SH-SY5Y (cell line): Measurements from ENCODE around the gene PPP2R5B.

Experiments
- GATA2 ChIP-seq: IDR thresholded peaks from 2 replicates; pipeline ENCODE4 v1.6.1; 2011; ENCODE audit warnings: mild to moderate bottlenecking, low read depth, low read length
- GATA3 ChIP-seq: IDR thresholded peaks from 2 replicates; pipeline ENCODE4 v1.6.1; 2011; ENCODE audit warnings: low read depth, mild to moderate bottlenecking, low read length, moderate library complexity

The PPP2R5B gene

DNA sequence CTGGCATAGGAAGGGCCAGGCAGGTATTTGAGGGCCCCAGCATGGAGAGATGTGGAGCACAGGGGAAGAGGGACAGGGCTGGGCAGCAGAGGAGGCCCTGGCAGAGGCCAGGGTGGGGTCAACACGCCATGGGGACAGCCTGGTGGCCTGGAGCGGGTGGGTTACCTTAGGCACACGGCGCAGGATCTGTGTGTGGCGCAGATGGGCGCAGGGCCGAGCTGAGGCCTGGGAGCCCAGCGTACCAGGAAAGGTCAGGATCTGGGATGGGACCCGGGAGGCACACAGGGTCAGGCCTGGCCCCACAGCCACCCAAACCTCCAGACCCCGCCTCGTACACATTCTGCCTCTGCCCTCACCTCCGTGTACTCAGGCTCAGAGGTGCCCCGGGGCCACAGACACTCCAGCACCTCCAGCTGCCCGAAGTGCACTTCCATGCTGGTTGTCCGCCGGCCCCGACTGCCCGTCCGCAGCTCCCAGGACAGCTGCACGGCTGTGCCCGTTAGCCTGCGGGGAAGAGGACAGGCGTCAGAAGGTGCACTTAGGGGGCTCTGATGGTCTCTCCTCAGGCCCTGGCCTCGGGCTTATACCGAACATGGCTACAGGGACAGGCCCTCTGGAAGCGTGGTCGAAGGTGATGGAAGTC is 13.9 kb upstream of the PPP2R5B start:
- TF ChIP-seq GATA3 = no peak
- TF ChIP-seq GATA2 = no peak

DNA sequence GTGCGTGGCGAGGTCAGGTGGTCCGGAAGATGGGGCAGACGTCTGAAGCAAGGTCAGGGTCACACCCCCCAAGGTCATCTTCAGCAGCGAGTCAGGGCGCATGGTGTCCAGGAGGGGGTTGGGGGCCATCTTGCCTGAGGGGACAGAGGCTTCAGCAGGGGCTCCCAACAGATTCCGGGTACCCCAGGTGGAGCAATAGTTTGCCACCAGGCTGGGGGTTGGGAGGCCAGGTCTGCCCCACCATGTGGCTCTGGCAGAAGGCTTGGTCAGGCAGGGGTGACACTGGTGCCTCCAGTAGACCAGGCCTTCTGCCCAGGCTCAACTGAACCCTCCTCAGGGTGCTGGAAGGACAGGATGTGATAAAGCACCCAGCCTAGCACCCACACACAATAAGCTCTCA is 13.3 kb upstream of the PPP2R5B start:
- TF ChIP-seq GATA3 = no peak

DNA sequence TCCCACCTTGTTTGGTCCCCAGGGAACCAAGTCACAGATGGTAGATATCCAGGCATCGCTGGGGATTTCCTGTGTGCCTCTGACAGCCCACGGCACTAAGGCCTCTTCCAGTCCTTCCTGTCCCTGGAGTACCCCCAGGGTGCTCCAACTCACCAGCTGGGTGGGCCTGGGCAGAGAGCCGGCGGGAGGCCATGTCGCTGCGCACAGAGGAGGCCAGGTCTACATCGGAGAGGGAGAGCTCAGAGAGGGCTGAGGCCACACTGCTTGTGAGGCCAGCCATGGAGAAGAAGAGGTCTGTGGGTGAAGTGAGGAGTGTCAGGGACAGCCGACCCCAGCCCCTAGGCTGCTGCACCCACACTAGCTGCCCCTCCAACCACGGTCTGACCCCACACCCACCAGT is 12.8 kb upstream of the PPP2R5B start:
- no peak for TF ChIP-seq GATA3
- TF ChIP-seq GATA2 = no peak

DNA sequence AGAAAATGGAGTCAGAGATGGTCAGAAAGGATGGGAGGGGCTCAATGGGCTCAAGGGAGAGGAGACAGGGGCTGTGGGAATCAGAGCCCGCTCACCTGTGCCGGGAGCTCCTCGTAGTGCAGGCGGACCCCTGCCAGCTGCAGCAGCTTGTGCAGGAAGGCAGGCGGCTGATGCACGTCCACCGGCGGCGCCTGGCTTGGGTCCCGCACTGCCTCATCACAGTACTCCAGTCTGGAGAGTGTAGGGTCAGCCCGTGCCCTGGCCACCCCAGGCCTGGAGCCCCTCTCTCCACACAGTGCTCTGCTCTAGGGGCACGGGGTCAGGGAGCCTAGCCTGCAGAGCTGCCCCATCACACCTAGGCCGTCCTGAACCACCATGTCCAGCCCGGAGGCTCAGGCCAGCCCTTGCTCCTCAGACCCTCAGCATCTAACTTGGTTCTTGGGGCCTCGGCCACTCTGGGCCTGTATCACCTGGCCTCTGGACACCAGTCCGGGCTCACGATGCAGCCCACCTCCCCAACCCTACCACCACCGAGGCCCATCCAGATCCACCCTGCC is 11.2 kb upstream of the PPP2R5B start:
- TF ChIP-seq GATA2 (no peak), GATA3 (no peak)

DNA sequence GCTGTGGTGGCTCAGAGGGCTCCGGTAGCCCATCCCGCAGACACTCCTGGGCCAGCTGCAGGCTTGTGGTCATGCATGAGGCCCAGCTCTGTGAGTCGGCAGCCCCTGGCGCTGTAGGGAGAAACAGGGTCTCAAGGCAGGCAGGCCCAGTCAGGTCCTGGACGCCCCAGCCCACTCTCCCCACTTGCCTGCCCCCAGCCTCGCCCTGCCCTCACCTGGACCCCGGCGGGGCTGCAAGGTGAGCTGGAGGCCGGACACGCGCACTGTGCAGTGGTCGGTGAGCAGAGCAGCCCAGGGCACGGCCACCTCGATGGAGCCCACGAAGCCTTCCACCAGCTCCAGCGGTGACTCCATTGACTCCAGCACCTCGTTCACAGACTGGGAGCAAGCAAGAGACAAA is 10.4 kb upstream of the PPP2R5B start:
- TF ChIP-seq GATA3 = no peak
- TF ChIP-seq GATA2 = no peak

DNA sequence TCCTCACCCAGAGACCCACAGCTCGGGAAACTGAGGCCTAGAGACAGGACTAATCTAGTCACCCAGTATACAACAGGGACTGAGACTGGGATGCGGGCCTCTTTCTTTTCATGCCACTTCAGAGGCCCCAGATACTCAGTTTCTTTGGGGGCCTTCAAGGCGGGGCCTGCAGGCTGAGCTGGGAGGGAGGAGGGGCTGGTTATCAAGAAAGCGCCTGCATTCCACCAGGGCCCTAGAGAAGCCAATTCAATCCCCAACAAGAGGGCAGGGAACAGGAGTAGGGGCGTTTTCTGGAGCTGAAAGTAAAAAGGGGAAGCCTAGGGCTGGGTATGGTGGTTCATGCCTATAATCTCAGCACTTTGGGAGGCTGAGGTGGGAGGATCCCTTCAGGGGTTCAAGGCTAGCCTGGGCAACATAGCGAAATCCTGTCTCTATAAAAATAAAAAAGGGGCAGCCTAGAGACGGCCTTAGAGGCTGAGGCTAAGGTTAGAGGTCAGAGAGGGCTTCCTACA is 9.1 kb upstream of the PPP2R5B start:
- no peak for TF ChIP-seq GATA3
- no peak for TF ChIP-seq GATA2

DNA sequence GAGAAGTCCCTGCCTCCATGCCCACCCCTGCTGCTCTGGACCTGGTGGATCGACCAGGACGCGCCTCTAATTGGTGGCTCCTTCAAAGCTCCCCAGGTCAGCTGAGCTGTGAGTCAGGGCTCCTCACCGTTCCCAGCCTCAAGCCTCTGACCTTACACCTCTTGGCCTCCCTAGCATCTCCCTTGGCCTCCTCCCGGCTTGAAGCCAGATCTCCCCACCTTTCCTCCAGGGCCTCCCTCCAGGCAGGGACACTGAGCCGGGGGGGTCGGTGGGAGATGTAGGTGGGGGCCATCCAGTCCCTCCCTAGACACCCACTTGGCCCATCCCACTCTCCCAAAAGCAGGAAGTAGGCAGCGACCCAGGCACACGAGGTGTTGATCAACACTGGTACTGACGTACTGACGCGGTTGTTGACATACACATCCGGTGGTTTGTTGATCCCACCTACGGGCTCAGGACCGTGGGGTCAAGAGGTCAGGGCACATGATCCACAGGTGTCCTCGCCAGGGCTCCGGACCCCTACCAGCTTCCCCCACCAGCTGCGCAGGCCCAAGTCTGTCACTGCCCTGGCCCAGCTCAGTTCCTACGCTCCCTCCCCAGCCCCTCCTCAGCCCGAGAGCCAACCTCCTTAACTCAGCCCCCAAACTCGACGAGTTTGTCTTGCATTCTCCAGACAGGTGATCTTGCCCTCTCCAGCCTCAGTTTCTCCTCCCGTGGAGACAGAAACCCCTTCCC is 8.3 kb upstream of the PPP2R5B start:
- TF ChIP-seq GATA2 (no peak), GATA3 (no peak)

DNA sequence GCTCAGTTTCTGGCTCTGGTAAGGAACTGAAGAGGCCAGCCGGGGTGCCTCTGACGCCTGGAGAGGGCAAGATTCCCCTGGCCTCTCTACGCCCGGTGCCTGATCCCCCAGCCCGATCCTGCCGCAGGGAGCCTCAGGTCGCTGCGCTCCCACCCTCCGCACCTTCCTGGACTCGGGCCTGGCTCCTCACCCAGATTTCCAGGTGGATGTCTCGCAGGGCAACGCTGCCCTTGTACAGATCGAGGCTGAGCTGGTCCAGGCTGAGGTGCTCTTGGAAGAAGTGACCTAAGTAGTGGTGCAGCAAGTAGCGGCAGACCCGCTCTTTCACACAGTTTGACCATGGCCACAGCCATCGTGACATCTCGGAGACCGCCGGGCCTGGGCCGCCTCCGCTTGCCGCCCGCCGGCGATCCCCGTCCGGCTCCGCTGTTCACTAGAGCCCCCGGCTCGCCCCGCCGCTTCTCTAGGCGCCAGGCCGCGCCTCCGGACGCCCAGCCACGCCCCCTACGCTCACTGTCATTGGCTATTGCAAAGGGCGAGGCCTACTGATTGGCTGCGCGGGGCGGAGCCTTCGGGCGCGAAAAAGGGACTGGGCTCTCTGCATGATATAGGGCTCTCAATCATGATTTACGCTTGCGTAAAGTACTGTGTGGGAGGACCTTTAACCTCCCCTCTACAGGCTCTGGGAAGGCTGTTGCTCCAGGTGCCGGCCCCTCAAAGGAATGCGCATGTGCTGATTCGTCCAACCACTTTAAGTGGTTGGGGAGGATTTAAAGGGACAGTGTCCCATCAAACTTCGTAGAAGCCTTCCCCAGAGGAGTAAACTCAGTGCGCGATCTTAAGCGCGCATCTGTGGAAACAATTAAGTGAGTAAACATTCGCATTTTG is 7.5 kb upstream of the PPP2R5B start, which contains the start of gene ATG2A:
Gene ATG2A, minus strand, starts transcription at position 435 of the 888 bp plus-strand sequence. Its CDS starts 74 bp downstream, at position 361.
- no peak for TF ChIP-seq GATA3
- TF ChIP-seq GATA2 = 0 out of 2 replicates have a peak, but pooled peaks have one; percentile 9

DNA sequence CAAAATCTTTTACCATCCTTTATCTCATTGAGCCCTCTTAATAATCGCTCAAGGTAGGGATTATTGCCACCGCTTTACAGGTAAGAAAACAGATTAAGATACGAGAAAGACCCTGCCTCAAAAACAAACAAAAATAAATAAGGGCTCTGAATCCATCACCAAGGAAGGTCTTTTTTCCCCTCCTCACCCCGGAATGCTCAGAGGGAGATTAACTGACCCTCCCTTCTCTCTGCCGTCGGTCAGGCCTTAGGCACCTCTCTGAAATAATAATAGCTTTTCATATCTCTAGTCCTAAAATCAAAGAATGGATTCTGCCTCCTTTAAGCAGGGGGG is 6.9 kb upstream of the PPP2R5B start:
- TF ChIP-seq GATA2 = no peak
- no peak for TF ChIP-seq GATA3

DNA sequence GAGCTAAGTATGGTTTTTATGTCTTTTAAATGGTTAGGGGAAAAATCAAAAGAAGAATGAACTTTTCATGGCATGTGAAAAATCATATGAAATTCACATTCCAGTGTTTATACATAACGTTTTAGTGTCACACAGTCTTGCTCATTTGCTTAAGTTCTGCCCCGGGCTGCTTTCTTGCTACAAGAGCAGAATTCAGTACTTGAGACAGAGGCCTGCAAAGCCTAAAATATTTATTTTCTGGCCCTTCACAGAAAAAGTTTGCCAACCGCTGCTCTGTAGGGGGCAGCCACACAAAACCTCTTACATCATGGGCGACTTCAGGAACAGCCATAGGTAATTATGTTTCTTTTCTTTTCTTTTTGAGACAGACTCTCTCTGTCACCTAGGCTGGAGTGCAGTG is 6.5 kb upstream of the PPP2R5B start:
- no peak for TF ChIP-seq GATA3
- no peak for TF ChIP-seq GATA2

DNA sequence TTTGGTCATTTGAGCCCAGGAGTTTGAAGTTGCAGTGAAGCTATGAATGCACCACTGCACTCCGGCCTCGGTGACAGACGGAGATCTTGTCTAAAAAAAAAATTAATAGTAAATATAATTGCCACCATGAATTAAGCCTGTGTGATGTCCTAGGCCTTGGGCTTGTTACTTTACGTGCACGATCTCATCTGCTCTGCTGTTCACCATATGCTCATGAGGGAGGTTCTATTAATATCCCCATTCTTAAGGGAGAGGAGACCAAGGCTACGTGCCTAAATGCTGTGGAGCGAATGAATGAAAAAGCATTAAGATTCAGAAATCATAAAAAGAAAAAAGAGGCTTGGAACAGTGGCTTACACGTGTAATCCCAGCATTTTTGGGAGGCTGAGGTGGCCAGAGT is 4.9 kb upstream of the PPP2R5B start:
- TF ChIP-seq GATA3 (no peak), GATA2 (no peak)

DNA sequence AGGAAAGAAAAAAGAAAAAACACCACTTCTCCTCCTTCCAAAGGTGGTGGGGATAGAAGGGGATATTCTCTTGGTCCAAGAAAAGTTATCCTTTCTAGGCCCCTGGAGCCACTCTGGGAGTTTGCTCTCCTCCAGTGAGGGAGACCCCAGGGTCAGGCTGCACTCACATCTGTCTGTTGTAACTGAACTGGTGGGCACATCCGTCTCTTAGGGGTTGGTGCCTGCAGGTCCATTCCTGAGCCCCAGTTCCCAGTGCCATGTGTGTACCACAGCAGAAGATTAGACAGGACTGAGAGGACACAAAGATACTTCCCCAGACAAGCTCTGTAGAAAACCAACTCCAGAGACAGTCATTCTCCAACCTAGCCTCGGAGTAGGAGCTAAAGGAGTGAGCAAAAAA is 4.4 kb upstream of the PPP2R5B start:
- no peak for TF ChIP-seq GATA2
- no peak for TF ChIP-seq GATA3

DNA sequence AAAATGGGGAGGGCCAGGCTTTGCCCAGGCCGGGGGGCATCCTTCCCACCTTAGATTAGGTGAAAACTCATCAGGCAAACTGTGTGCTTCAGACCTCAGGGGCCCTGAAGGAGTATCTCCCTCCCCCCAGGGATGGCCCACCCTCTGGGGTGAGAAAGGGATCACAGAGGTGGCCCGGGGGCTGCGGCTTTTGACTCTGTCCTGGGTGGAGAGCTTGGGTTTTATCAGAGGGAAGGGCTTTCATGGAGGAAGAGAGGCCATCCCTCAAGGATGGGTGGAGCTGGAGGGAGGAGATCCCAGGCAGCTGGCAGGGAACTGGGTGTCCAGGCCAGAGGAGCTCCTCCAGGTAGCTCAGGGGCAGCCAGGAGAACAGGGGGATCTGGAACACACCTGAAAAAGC is 3.1 kb upstream of the PPP2R5B start:
- TF ChIP-seq GATA2 = no peak
- no peak for TF ChIP-seq GATA3

DNA sequence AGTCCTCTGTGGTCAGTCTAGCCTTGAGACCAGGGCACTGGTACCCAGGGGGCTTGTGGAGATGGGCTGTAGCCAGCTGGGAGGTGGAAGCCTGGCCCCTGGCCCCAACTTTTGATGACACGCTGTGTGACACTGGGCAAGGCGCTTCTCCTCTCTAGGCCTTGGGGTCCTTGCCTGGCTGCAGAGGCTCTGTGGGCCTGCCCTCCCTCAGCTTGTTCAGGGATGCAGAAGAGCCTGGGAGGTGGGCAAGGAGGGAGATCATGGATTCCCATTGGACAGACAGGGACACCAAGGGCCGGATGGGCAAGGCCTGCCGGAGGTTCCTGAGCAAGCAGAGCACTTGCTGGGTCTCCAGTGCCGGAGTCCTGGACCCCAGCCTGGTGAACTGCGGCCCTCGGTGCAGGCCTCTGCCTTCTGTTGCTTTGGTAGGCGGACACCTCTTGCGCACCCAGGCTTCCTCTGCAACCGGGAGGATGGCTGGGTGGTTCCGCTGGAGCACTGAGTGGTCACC is 1.3 kb upstream of the PPP2R5B start:
- no peak for TF ChIP-seq GATA3
- TF ChIP-seq GATA2 = no peak
